ENCODE data around the gene EIF1AD. TPM values are rescaled to one million over a fixed set of nuclear protein-coding genes. Genes with fewer than 3 reads are reported as not detected.

The EIF1AD gene
- total RNA-seq, 1 donor from 2014 or later = 22.2 TPM

DNA sequence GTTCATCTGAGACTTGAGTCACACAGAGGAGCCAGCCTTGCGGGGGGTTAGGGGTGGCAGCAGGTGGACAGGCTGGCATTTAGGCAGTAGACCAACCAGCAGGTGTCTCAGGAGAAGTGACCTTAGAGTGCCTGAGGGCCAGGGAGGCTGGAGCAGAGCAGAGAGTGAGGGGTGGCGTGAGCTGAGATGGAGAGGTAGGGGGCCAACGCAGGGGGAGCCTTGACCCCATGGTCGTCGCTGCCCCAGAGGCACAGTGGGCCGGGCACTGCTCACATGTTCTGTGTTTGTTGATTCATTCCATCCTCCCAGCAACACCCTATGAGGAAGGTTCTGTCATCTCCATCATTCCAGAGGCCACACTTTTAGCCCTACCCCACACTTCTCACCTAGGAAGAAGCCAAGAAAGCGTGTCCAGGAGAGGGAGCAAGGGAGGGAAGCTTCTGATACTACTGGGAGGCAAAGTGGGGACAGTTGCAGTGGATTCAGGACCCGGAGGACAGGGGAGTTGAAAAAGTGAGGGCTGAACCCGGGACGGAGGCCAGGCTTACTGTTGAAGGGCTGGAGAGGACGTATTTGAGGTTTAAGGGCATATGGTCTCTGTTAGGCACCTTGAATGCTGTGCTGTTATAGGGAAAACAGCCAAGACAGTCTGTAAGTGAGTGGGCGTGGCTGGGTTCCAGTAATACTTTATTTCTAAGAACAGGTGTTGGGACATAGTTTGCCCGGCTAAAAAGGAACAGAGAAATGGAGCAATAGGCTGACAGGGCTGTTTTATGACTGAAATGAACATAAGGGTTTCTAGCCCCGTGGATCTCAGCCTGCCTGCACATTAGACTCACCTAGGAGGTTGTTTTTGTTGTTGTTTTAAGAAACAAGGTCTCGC, 33.1 kb downstream of the EIF1AD start:
- Histone ChIP-seq H3K27ac (no peak overlapping the region), H3F3A (ENCODE audit: low read depth) (no peaks in the 10 kb centered on the region), H4K20me1 (ENCODE audit: low read depth) (peaks cover 3% of the 10 kb centered on the region), H3K27me3 (no peaks in the 10 kb centered on the region), H3K9me3 (ENCODE audit: low read depth) (no peaks in the 10 kb centered on the region), H2AFZ (replicated peaks) (no peak overlapping the region), H3K4me1 (no peaks in the 10 kb centered on the region), H3K9ac (no peak overlapping the region), H3K4me3 (no peak overlapping the region), H3K79me2 (ENCODE audit: low read depth) (peaks cover 8% of the 10 kb centered on the region), H3K36me3 (no peaks in the 10 kb centered on the region), H3K4me2 (no peak overlapping the region)
- peaks cover 4% of the 10 kb centered on the region for H3K27me3 Mint-ChIP-seq (ENCODE audit: insufficient read depth, low read depth)
- H3K4me1 Mint-ChIP-seq = peaks cover 13% of the 10 kb centered on the region
- no peak overlapping the region for H3K4me3 Mint-ChIP-seq
- peak overlapping the region; percentile 16 for H3K27ac Mint-ChIP-seq
- peaks cover 44% of the 10 kb centered on the region for H3K36me3 Mint-ChIP-seq
- no peaks in the 10 kb centered on the region for H3K9me3 Mint-ChIP-seq
- DNase-seq (ENCODE audit: low spot score) = no peak
- TF ChIP-seq EZH2 (IDR thresholded peaks at IDR 0.05) = no peak
- no peak for TF ChIP-seq EZH2phosphoT487 (IDR thresholded peaks at IDR 0.05)
- TF ChIP-seq, protein P1, sequence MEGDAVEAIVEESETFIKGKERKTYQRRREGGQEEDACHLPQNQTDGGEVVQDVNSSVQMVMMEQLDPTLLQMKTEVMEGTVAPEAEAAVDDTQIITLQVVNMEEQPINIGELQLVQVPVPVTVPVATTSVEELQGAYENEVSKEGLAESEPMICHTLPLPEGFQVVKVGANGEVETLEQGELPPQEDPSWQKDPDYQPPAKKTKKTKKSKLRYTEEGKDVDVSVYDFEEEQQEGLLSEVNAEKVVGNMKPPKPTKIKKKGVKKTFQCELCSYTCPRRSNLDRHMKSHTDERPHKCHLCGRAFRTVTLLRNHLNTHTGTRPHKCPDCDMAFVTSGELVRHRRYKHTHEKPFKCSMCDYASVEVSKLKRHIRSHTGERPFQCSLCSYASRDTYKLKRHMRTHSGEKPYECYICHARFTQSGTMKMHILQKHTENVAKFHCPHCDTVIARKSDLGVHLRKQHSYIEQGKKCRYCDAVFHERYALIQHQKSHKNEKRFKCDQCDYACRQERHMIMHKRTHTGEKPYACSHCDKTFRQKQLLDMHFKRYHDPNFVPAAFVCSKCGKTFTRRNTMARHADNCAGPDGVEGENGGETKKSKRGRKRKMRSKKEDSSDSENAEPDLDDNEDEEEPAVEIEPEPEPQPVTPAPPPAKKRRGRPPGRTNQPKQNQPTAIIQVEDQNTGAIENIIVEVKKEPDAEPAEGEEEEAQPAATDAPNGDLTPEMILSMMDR (IDR thresholded peaks at IDR 0.05) = no peak

DNA sequence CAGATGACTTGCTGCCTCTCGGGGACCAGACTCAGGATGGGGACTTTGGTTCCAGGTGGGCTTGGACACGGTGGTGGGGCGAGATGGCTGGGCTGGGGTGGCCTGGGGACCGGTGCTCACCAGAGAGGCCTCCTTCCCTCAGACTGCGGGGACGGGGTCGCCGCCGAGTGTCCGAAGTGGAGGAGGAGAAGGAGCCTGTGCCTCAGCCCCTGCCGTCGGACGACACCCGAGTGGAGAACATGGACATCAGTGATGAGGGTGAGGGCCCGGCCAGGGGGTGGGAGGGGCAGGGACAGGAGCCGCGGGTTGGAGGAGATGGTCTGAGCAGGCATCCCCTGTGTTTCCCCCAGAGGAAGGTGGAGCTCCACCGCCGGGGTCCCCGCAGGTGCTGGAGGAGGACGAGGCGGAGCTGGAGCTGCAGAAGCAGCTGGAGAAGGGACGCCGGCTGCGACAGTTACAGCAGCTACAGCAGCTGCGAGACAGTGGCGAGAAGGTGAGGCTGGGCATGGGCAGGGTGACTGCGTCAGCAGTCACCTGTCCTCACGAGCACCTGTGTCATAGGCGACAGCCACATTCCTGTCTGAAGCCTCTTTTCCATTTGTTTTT, 34.5 kb downstream of the EIF1AD start:
- TF ChIP-seq, protein P1 (IDR thresholded peaks at IDR 0.05) = no peak
- TF ChIP-seq EZH2phosphoT487 (IDR thresholded peaks at IDR 0.05) (no peak), EZH2 (IDR thresholded peaks at IDR 0.05) (no peak)
- H2AFZ ChIP-seq (replicated peaks) = no peak overlapping the region
- peaks cover 22% of the 10 kb centered on the region for H3K79me2 ChIP-seq (ENCODE audit: low read depth)
- H3K27me3 ChIP-seq = no peaks in the 10 kb centered on the region
- H3K9ac ChIP-seq = no peak overlapping the region
- no peaks in the 10 kb centered on the region for H3K9me3 Mint-ChIP-seq
- H3K4me2 ChIP-seq = no peak overlapping the region
- H3K4me3 Mint-ChIP-seq = no peak overlapping the region
- H3K27ac Mint-ChIP-seq = no peak overlapping the region
- H3F3A ChIP-seq (ENCODE audit: low read depth) = no peaks in the 10 kb centered on the region
- no peaks in the 10 kb centered on the region for H3K9me3 ChIP-seq (ENCODE audit: low read depth)
- no peaks in the 10 kb centered on the region for H3K36me3 ChIP-seq
- no peak for DNase-seq (ENCODE audit: low spot score)
- H3K36me3 Mint-ChIP-seq = peaks cover 43% of the 10 kb centered on the region
- H4K20me1 ChIP-seq (ENCODE audit: low read depth) = peaks cover 14% of the 10 kb centered on the region
- H3K4me1 Mint-ChIP-seq = peaks cover 25% of the 10 kb centered on the region
- H3K4me3 ChIP-seq = no peak overlapping the region
- H3K27me3 Mint-ChIP-seq (ENCODE audit: insufficient read depth, low read depth) = peaks cover 4% of the 10 kb centered on the region
- no peak overlapping the region for H3K27ac ChIP-seq
- H3K4me1 ChIP-seq = peaks cover 7% of the 10 kb centered on the region

DNA sequence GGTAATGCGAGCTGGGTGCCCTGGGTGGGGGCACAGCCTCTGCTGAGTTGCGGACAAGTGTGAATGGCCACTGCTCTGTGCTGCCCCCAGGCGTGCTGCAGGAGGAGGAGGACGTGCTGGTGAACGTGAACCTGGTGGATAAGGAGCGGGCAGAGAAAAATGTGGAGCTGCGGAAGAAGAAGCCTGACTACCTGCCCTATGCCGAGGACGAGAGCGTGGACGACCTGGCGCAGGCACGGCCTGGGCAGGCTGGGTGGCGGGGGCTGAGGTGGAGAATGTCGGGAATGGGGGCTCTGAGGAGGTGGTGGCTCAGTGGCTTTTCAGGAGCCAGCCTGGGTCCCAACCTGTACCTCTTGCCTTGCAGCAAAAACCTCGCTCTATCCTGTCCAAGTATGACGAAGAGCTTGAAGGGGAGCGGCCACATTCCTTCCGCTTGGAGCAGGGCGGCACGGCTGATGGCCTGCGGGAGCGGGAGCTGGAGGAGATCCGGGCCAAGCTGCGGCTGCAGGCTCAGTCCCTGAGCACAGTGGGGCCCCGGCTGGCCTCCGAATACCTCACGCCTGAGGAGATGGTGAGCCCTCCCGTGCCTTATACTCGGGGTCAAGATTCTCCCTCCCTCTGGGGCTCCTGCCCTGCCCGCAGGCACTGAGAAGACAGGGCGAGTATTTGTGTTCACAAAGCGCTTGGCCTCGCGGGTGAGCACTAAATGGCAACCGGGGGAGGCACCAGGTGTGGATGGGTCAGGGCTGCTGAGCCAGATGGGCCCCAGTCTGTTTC, 35.8 kb downstream of the EIF1AD start:
- Mint-ChIP-seq H3K4me3 (no peak overlapping the region), H3K27ac (no peak overlapping the region), H3K27me3 (ENCODE audit: insufficient read depth, low read depth) (peaks cover 4% of the 10 kb centered on the region), H3K36me3 (peaks cover 37% of the 10 kb centered on the region), H3K9me3 (no peaks in the 10 kb centered on the region), H3K4me1 (peaks cover 29% of the 10 kb centered on the region)
- Histone ChIP-seq H3K9ac (no peak overlapping the region), H3K27me3 (no peaks in the 10 kb centered on the region), H3K4me1 (peaks cover 9% of the 10 kb centered on the region), H3K9me3 (ENCODE audit: low read depth) (no peaks in the 10 kb centered on the region), H4K20me1 (ENCODE audit: low read depth) (peaks cover 18% of the 10 kb centered on the region), H3K27ac (no peak overlapping the region), H3K36me3 (no peaks in the 10 kb centered on the region), H3K4me3 (no peak overlapping the region), H3K79me2 (ENCODE audit: low read depth) (peaks cover 31% of the 10 kb centered on the region), H3K4me2 (no peak overlapping the region), H3F3A (ENCODE audit: low read depth) (peaks cover 1% of the 10 kb centered on the region), H2AFZ (replicated peaks) (no peak overlapping the region)
- TF ChIP-seq EZH2 (IDR thresholded peaks at IDR 0.05) (no peak), EZH2phosphoT487 (IDR thresholded peaks at IDR 0.05) (no peak)
- TF ChIP-seq, protein P1 (IDR thresholded peaks at IDR 0.05) = no peak
- no peak for DNase-seq (ENCODE audit: low spot score)
